Fibroblast of lung (primary cell): ENCODE results near the gene TICRR. TPM values are rescaled to one million over a fixed set of nuclear protein-coding genes. Genes with fewer than 3 reads are reported as not detected.

Source experiments
- DNase-seq, 2 donors: peaks; one replicate each; pipeline versions ENCODE4 v3.0.0 to v3.0.0-alpha.2; 2010; ENCODE audit warnings: low read depth in 2 of 2
- H2AFZ ChIP-seq: 2 replicates; pipeline ENCODE4 v1.5.1; 2012; ENCODE audit warnings: low read length, control low read depth, inconsistent platforms
- H3K27ac ChIP-seq: 2 replicates; pipeline ENCODE4 v1.5.1; 2011; ENCODE audit warnings: low read length, control low read depth; ENCODE audit not compliant: insufficient read depth
- H3K27me3 ChIP-seq: 2 replicates; pipeline ENCODE4 v1.5.1; 2011; ENCODE audit warnings: mild to moderate bottlenecking, low read length; ENCODE audit not compliant: control insufficient read depth, insufficient read depth
- H3K36me3 ChIP-seq: 2 replicates; pipeline ENCODE4 v1.5.1; 2011; ENCODE audit warnings: low read length; ENCODE audit not compliant: control insufficient read depth, insufficient read depth
- H3K4me1 ChIP-seq: 2 replicates; pipeline ENCODE4 v1.5.1; 2011; ENCODE audit warnings: low read length; ENCODE audit not compliant: control insufficient read depth, insufficient read depth; ENCODE audit errors: extremely low read depth
- H3K4me2 ChIP-seq: 2 replicates; pipeline ENCODE4 v1.5.1; 2011; ENCODE audit warnings: low read length, control low read depth; ENCODE audit not compliant: insufficient read depth; ENCODE audit errors: extremely low read depth
- H3K4me3 ChIP-seq, 4 experiments: fragments of 200-600 bp in 1 of 4; sonication (generic) in 1 of 4; replicated peaks in 1 of 4; 2 replicates each; pipeline ENCODE4 v1.5.1; 2011 to 2016; ENCODE audit warnings: low read length in 4 of 4, low read depth in 3 of 4, mild to moderate bottlenecking in 3 of 4, control low read depth in 2 of 4, inconsistent platforms in 1 of 4, mixed read lengths in 1 of 4; ENCODE audit not compliant: insufficient read depth in 1 of 4; ENCODE audit errors: control extremely low read depth in 1 of 4
- H3K79me2 ChIP-seq: 2 replicates; pipeline ENCODE4 v1.5.1; 2012; ENCODE audit warnings: mild to moderate bottlenecking, low read length, inconsistent platforms; ENCODE audit not compliant: control insufficient read depth, insufficient read depth
- H3K9ac ChIP-seq: 2 replicates; pipeline ENCODE4 v1.5.1; 2011; ENCODE audit warnings: mild to moderate bottlenecking, low read length, control low read depth; ENCODE audit not compliant: insufficient read depth
- H3K9me3 ChIP-seq: 2 replicates; pipeline ENCODE4 v1.5.1; 2012; ENCODE audit warnings: low read depth, low read length; ENCODE audit not compliant: control insufficient read depth, insufficient read depth
- H4K20me1 ChIP-seq: 2 replicates; pipeline ENCODE4 v1.5.1; 2011; ENCODE audit warnings: low read length; ENCODE audit not compliant: control insufficient read depth, insufficient read depth; ENCODE audit errors: extremely low read depth
- CTCF ChIP-seq, 2 donors: IDR thresholded peaks in 1 of 2; conservative IDR thresholded peaks in 1 of 2; 1 replicate in 1 of 2; 2 replicates in 1 of 2; pipeline ENCODE4 v1.5.1; 2011 to 2012; ENCODE audit warnings: low read length in 2 of 2, control low read depth in 1 of 2, inconsistent platforms in 1 of 2, low read depth in 1 of 2, mild to moderate bottlenecking in 1 of 2
- EZH2 ChIP-seq: IDR thresholded peaks from 2 replicates; pipeline ENCODE4 v1.5.1; 2012; ENCODE audit warnings: low read length, control low read depth, mild to moderate bottlenecking; ENCODE audit errors: missing control alignments
- polyA plus RNA-seq, 2 donors: library from polyadenylated mRNA; depleted of rRNA in 1 of 2; stranded (reverse) in 1 of 2; unstranded in 1 of 2; fragments of >200 nt; gene quantifications; 2 replicates each; pipeline ENCODE4 v1.2.1, GENCODE V29; 2011 to 2012; ENCODE audit warnings: missing spikeins in 1 of 2
- total RNA-seq: library from RNA; depleted of rRNA; stranded (reverse); fragments of >200 nt; gene quantifications from 2 replicates; pipeline ENCODE4 v1.2.1, GENCODE V29; 2014

TICRR gene
- total and polyA plus RNA-seq, 2 donors (not counting 1 experiment from before 2014, with no cell fraction given): 1.2 to 1.6 TPM

- H3K4me2 ChIP-seq: no peak overlapping the region
- no peak overlapping the region for H2AFZ ChIP-seq
- no peak overlapping the region for H3K9ac ChIP-seq
- peak in 1 of 2 donors; percentile 65 for DNase-seq
- no peaks in the 10 kb centered on the region for H3K27me3 ChIP-seq
- H3K79me2 ChIP-seq: no peaks in the 10 kb centered on the region
- H3K9me3 ChIP-seq: no peaks in the 10 kb centered on the region
- no peak overlapping the region for H3K27ac ChIP-seq
- no peak for TF ChIP-seq EZH2
- no peak for TF ChIP-seq CTCF (conservative IDR thresholded peaks at IDR 0.05 in 1 of 2, IDR thresholded peaks at IDR 0.05 in 1 of 2; ENCODE audit: low read depth in 1 of 2, low read length in 2 of 2)
- H3K36me3 ChIP-seq: no peaks in the 10 kb centered on the region
- H3K4me3 ChIP-seq: no peak overlapping the region
- no peaks in the 10 kb centered on the region for H4K20me1 ChIP-seq
- no peaks in the 10 kb centered on the region for H3K4me1 ChIP-seq
These were observed 41.3 kb upstream of the TICRR start for GRCh38 chr15:89533861-89534544.

GRCh38 chr15:89539027-89539426 lies 36.2 kb upstream of the TICRR start:
- no peak for DNase-seq
- TF ChIP-seq CTCF (conservative IDR thresholded peaks at IDR 0.05 in 1 of 2, IDR thresholded peaks at IDR 0.05 in 1 of 2; ENCODE audit: low read depth in 1 of 2, low read length in 2 of 2) (no peak), EZH2 (no peak)
- no peaks in the 10 kb centered on the region for H3K9me3 ChIP-seq

GRCh38 chr15:89542369-89542768 lies 32.9 kb upstream of the TICRR start:
- Histone ChIP-seq H3K4me2 (no peak overlapping the region), H3K36me3 (no peaks in the 10 kb centered on the region), H3K9me3 (no peaks in the 10 kb centered on the region), H2AFZ (no peak overlapping the region), H4K20me1 (no peaks in the 10 kb centered on the region), H3K27ac (no peak overlapping the region), H3K9ac (no peak overlapping the region), H3K4me3 (no peak overlapping the region), H3K27me3 (peaks cover 6% of the 10 kb centered on the region), H3K4me1 (no peaks in the 10 kb centered on the region), H3K79me2 (no peaks in the 10 kb centered on the region)
- DNase-seq: no peak
- TF ChIP-seq CTCF (conservative IDR thresholded peaks at IDR 0.05 in 1 of 2, IDR thresholded peaks at IDR 0.05 in 1 of 2; ENCODE audit: low read depth in 1 of 2, low read length in 2 of 2): no peak
- TF ChIP-seq EZH2: no peak

More at GRCh38 chr15:89539027-89539426, 36.2 kb upstream of the TICRR start:
- H3K27ac ChIP-seq: no peak overlapping the region
- no peaks in the 10 kb centered on the region for H4K20me1 ChIP-seq
- H3K4me3 ChIP-seq: no peak overlapping the region
- H3K4me2 ChIP-seq: no peak overlapping the region
- H3K36me3 ChIP-seq: no peaks in the 10 kb centered on the region
- no peak overlapping the region for H2AFZ ChIP-seq
- no peaks in the 10 kb centered on the region for H3K4me1 ChIP-seq
- H3K27me3 ChIP-seq: peaks cover 4% of the 10 kb centered on the region
- no peak overlapping the region for H3K9ac ChIP-seq
- H3K79me2 ChIP-seq: no peaks in the 10 kb centered on the region
